HG03097 (cell line): Measurements from ENCODE around the gene ADGRL4.
"Not testable (repeated sequence)": the region's sequence is repeated elsewhere in the genome, so short reads cannot be mapped to it uniquely, and the experiment has no call there.

ENCODE experiments used
- ATAC-seq: cut with Tn5 transposase; IDR thresholded peaks from one replicate; pipeline ENCODE4 v1.9.1; 2021; ENCODE audit not compliant: unreplicated experiment, low FRiP score

Gene ADGRL4

GRCh38 chr1:79006564-79006963 lies at the start of gene ADGRL4:
TSS of gene ADGRL4 (minus strand) at chr1:79006730. CDS start at chr1:79006654, 76 bp downstream.
- ATAC-seq = no peak

- no peak for ATAC-seq
Observed at GRCh38 chr1:79055856-79056255, 49.3 kb upstream of the ADGRL4 start.

GRCh38 chr1:79052829-79053449 lies 46.4 kb upstream of the ADGRL4 start:
- ATAC-seq = peak; percentile 98

- no peak for ATAC-seq
Observed at GRCh38 chr1:79044974-79045650, 38.6 kb upstream of the ADGRL4 start.

GRCh38 chr1:79043506-79043905 lies 37.0 kb upstream of the ADGRL4 start:
- ATAC-seq = no peak

- ATAC-seq = no peak
Observed at GRCh38 chr1:79042539-79042938, 36.0 kb upstream of the ADGRL4 start.

GRCh38 chr1:79042117-79042516 lies 35.6 kb upstream of the ADGRL4 start:
- peak; percentile 50 for ATAC-seq

- ATAC-seq = no peak
Observed at GRCh38 chr1:79041666-79042065, 35.1 kb upstream of the ADGRL4 start.

GRCh38 chr1:79040424-79041082 lies 34.0 kb upstream of the ADGRL4 start:
- peak; percentile 85 for ATAC-seq

- no peak for ATAC-seq
Observed at GRCh38 chr1:79037085-79037484, 30.6 kb upstream of the ADGRL4 start.

GRCh38 chr1:79012500-79012899 lies 6.0 kb upstream of the ADGRL4 start:
- no peak for ATAC-seq

- no peak for ATAC-seq
Observed at GRCh38 chr1:79010589-79010988, 4.1 kb upstream of the ADGRL4 start.

GRCh38 chr1:79005945-79006344 lies 585 bp downstream of the ADGRL4 start:
- ATAC-seq = no peak

GRCh38 chr1:79004916-79005315 lies 1.6 kb downstream of the ADGRL4 start:
- no peak for ATAC-seq

- ATAC-seq = no peak
Observed at GRCh38 chr1:78996791-78997190, 9.7 kb downstream of the ADGRL4 start.

GRCh38 chr1:78987042-78987441 lies 19.5 kb downstream of the ADGRL4 start:
- ATAC-seq = no peak

GRCh38 chr1:78980511-78980910 lies 26.0 kb downstream of the ADGRL4 start:
- no peak for ATAC-seq

- ATAC-seq = no peak
Observed at GRCh38 chr1:78972723-78973122, 33.8 kb downstream of the ADGRL4 start.

GRCh38 chr1:78967091-78967490 lies 39.4 kb downstream of the ADGRL4 start:
- ATAC-seq = not testable (repeated sequence)

GRCh38 chr1:78958711-78959110 lies 47.8 kb downstream of the ADGRL4 start:
- no peak for ATAC-seq

- ATAC-seq = no peak
Observed at GRCh38 chr1:78950826-78951225, 55.7 kb downstream of the ADGRL4 start.

- ATAC-seq = no peak
Observed at GRCh38 chr1:78949227-78949626, 57.3 kb downstream of the ADGRL4 start.
